Loucy (cell line): ENCODE measurements around the gene TIAM2.

Source experiments
- H2AFZ ChIP-seq: fragments of 200-600 bp; sonication (generic); 2 replicates; pipeline ENCODE4 v1.6.0; 2016; ENCODE audit warnings: antibody characterized with exemption, mild to moderate bottlenecking, low read length, moderate library complexity
- H3F3A ChIP-seq: fragments of 200-600 bp; 2 replicates; pipeline ENCODE4 v1.6.0; 2016; ENCODE audit warnings: antibody characterized with exemption, low read depth, mild to moderate bottlenecking
- H3K27me3 ChIP-seq: fragments of 200-600 bp; sonication (generic); 2 replicates; pipeline ENCODE4 v1.6.1; 2014; ENCODE audit warnings: low read length, mild to moderate bottlenecking; ENCODE audit not compliant: insufficient read depth, poor library complexity, severe bottlenecking
- H3K36me3 ChIP-seq: fragments of 200-600 bp; sonication (generic); 2 replicates; pipeline ENCODE4 v1.6.1; 2016; ENCODE audit warnings: low read length; ENCODE audit not compliant: insufficient read depth
- H3K4me1 ChIP-seq: fragments of 200-600 bp; sonication (generic); 2 replicates; pipeline ENCODE4 v1.5.1; 2014; ENCODE audit warnings: low read length, mild to moderate bottlenecking; ENCODE audit not compliant: insufficient read depth, poor library complexity, severe bottlenecking
- H3K4me2 ChIP-seq: fragments of 200-600 bp; sonication (generic); 2 replicates; pipeline ENCODE4 v1.6.0; 2014; ENCODE audit warnings: antibody characterized with exemption, low read length, low read depth, mild to moderate bottlenecking; ENCODE audit not compliant: poor library complexity, severe bottlenecking
- H3K4me3 ChIP-seq: fragments of 200-600 bp; sonication (generic); 2 replicates; pipeline ENCODE4 v1.5.1; 2014; ENCODE audit warnings: low read length, mild to moderate bottlenecking, mixed read lengths; ENCODE audit not compliant: poor library complexity, severe bottlenecking
- H3K79me2 ChIP-seq: fragments of 200-600 bp; sonication (generic); 2 replicates; pipeline ENCODE4 v1.6.1; 2014; ENCODE audit warnings: low read length; ENCODE audit not compliant: insufficient read depth
- H3K9ac ChIP-seq: fragments of 200-600 bp; sonication (generic); 2 replicates; pipeline ENCODE4 v1.6.0; 2014; ENCODE audit warnings: mild to moderate bottlenecking, low read depth, low read length, moderate library complexity; ENCODE audit not compliant: poor library complexity, severe bottlenecking
- H3K9me2 ChIP-seq: fragments of 200-600 bp; sonication (generic); replicated peaks from 2 replicates; pipeline ENCODE4 v1.6.1; 2016; ENCODE audit warnings: low read depth, low read length, mixed read lengths
- H3K9me3 ChIP-seq: fragments of 200-600 bp; sonication (generic); 2 replicates; pipeline ENCODE4 v1.6.1; 2014; ENCODE audit warnings: mild to moderate bottlenecking, antibody characterized with exemption, low read length, low read depth; ENCODE audit not compliant: insufficient read depth
- H4K20me1 ChIP-seq: fragments of 200-600 bp; sonication (generic); 2 replicates; pipeline ENCODE4 v1.6.0; 2014; ENCODE audit warnings: antibody characterized with exemption, low read length, mild to moderate bottlenecking; ENCODE audit not compliant: insufficient read depth, poor library complexity, severe bottlenecking
- CTCF ChIP-seq: fragments of 200-600 bp; sonication (generic); conservative IDR thresholded peaks from 2 replicates; pipeline ENCODE4 v1.5.1; 2014; ENCODE audit warnings: mild to moderate bottlenecking, antibody characterized with exemption, low read length
- EZH2phosphoT487 ChIP-seq: fragments of 200-600 bp; IDR thresholded peaks from 2 replicates; pipeline ENCODE4 v1.6.1; 2018; ENCODE audit warnings: antibody characterized with exemption, mild to moderate bottlenecking, moderate library complexity, borderline replicate concordance

Gene TIAM2

GRCh38 chr6:155259897-155260296 lies 264.8 kb downstream of the TIAM2 start:
- no peaks in the 10 kb centered on the region for H3F3A ChIP-seq
- no peaks in the 10 kb centered on the region for H3K4me1 ChIP-seq
- no peaks in the 10 kb centered on the region for H3K9me3 ChIP-seq
- no peaks in the 10 kb centered on the region for H4K20me1 ChIP-seq
- H3K4me2 ChIP-seq, result no peak overlapping the region
- H3K27me3 ChIP-seq, result no peaks in the 10 kb centered on the region
- H3K9me2 ChIP-seq, result no peaks in the 10 kb centered on the region
- H2AFZ ChIP-seq, result no peak overlapping the region
- TF ChIP-seq CTCF (no peak), EZH2phosphoT487 (no peak)
- H3K4me3 ChIP-seq, result no peak overlapping the region
- no peaks in the 10 kb centered on the region for H3K79me2 ChIP-seq
- peaks cover 67% of the 10 kb centered on the region; the same call in 1 of the 2 replicates for H3K36me3 ChIP-seq
- no peak overlapping the region for H3K9ac ChIP-seq

GRCh38 chr6:155260686-155261085 lies 265.6 kb downstream of the TIAM2 start:
- H3F3A ChIP-seq, result no peaks in the 10 kb centered on the region
- H3K36me3 ChIP-seq, result peaks cover 60% of the 10 kb centered on the region; the same call in 1 of the 2 replicates
- H3K27me3 ChIP-seq, result no peaks in the 10 kb centered on the region
- H3K4me1 ChIP-seq, result no peaks in the 10 kb centered on the region
- no peak overlapping the region for H3K9ac ChIP-seq
- H3K9me3 ChIP-seq, result no peaks in the 10 kb centered on the region
- H3K4me3 ChIP-seq, result no peak overlapping the region
- H3K79me2 ChIP-seq, result no peaks in the 10 kb centered on the region
- TF ChIP-seq CTCF (no peak), EZH2phosphoT487 (no peak)
- H3K9me2 ChIP-seq, result no peaks in the 10 kb centered on the region
- H3K4me2 ChIP-seq, result no peak overlapping the region
- H2AFZ ChIP-seq, result no peak overlapping the region
- H4K20me1 ChIP-seq, result no peaks in the 10 kb centered on the region

- Histone ChIP-seq H3K27me3 (no peaks in the 10 kb centered on the region), H3K36me3 (peaks cover 59% of the 10 kb centered on the region; the same call in 1 of the 2 replicates), H3K4me1 (no peaks in the 10 kb centered on the region), H2AFZ (no peak overlapping the region), H3K4me3 (no peak overlapping the region), H3K9me2 (no peaks in the 10 kb centered on the region), H4K20me1 (no peaks in the 10 kb centered on the region), H3K4me2 (no peak overlapping the region), H3K9ac (no peak overlapping the region), H3K79me2 (no peaks in the 10 kb centered on the region), H3F3A (no peaks in the 10 kb centered on the region), H3K9me3 (no peaks in the 10 kb centered on the region)
- TF ChIP-seq EZH2phosphoT487 (no peak), CTCF (no peak)
These were observed 266.2 kb downstream of the TIAM2 start for GRCh38 chr6:155261111-155261900.
